GM18858 (cell line): ENCODE measurements around the gene TAS1R3.
"Not testable (repeated sequence)": the region's sequence is repeated elsewhere in the genome, so short reads cannot be mapped to it uniquely, and the experiment has no call there.

Experiments used
- ATAC-seq: cut with Tn5 transposase; IDR thresholded peaks from one replicate; pipeline ENCODE4 v1.9.1; 2021; ENCODE audit not compliant: unreplicated experiment

TAS1R3 gene

GRCh38 chr1:1364266-1364665 is 33.2 kb downstream of the TAS1R3 start:
- no peak for ATAC-seq

GRCh38 chr1:1365875-1366698 is 35.0 kb downstream of the TAS1R3 start:
- ATAC-seq = no peak

- ATAC-seq = no peak
Observed at GRCh38 chr1:1366699-1367066, 35.6 kb downstream of the TAS1R3 start.

GRCh38 chr1:1367315-1367714 is 36.2 kb downstream of the TAS1R3 start:
- ATAC-seq = no peak

- not testable (repeated sequence) for ATAC-seq
Observed at GRCh38 chr1:1370094-1370493, 39.0 kb downstream of the TAS1R3 start.

- no peak for ATAC-seq
Observed at GRCh38 chr1:1370771-1371300, 39.8 kb downstream of the TAS1R3 start.

GRCh38 chr1:1371364-1371745 is 40.3 kb downstream of the TAS1R3 start:
- no peak for ATAC-seq

GRCh38 chr1:1371746-1372711 is 40.9 kb downstream of the TAS1R3 start:
- no peak for ATAC-seq

GRCh38 chr1:1373051-1373814 is 42.2 kb downstream of the TAS1R3 start:
- ATAC-seq = no peak

- no peak for ATAC-seq
Observed at GRCh38 chr1:1373815-1374588, 42.9 kb downstream of the TAS1R3 start.

GRCh38 chr1:1374589-1374928 is 43.5 kb downstream of the TAS1R3 start:
- no peak for ATAC-seq

GRCh38 chr1:1374929-1375662 is 44.0 kb downstream of the TAS1R3 start, which contains the start of gene AURKAIP1:
Gene AURKAIP1, minus strand, starts transcription at chr1:1375207. Its CDS starts 451 bp downstream, at chr1:1374756.
- ATAC-seq = peak; percentile 74

- no peak for ATAC-seq
Observed at GRCh38 chr1:1376551-1377226, 45.6 kb downstream of the TAS1R3 start.

GRCh38 chr1:1377540-1378205 is 46.6 kb downstream of the TAS1R3 start:
- ATAC-seq = no peak

GRCh38 chr1:1380860-1381259 is 49.8 kb downstream of the TAS1R3 start:
- no peak for ATAC-seq

- ATAC-seq = no peak
Observed at GRCh38 chr1:1381294-1381693, 50.2 kb downstream of the TAS1R3 start.
